ENCODE measurements around the gene NAA50.
A peak's percentile ranks its signal among the peaks of the same experiment; 100 is the strongest.

The NAA50 gene

GRCh38 chr3:113745756-113746547 lies at the start of gene NAA50:
Gene NAA50, minus strand, starts transcription at chr3:113746249. Its CDS starts 300 bp downstream, at chr3:113745949.
- DNase-seq (ENCODE audit: low read depth) = peak; percentile 65

GRCh38 chr3:113795693-113796092 lies 49.6 kb upstream of the NAA50 start:
- DNase-seq (ENCODE audit: low read depth) = no peak

GRCh38 chr3:113794526-113794925 lies 48.5 kb upstream of the NAA50 start:
- no peak for DNase-seq (ENCODE audit: low read depth)

- no peak for DNase-seq (ENCODE audit: low read depth)
Observed at GRCh38 chr3:113791381-113791780, 45.3 kb upstream of the NAA50 start.

GRCh38 chr3:113783980-113784379 lies 37.9 kb upstream of the NAA50 start:
- DNase-seq (ENCODE audit: low read depth) = peak; percentile 5

GRCh38 chr3:113783463-113783862 lies 37.4 kb upstream of the NAA50 start:
- DNase-seq (ENCODE audit: low read depth) = peak; percentile 98

GRCh38 chr3:113776564-113776963 lies 30.5 kb upstream of the NAA50 start:
- no peak for DNase-seq (ENCODE audit: low read depth)

- DNase-seq (ENCODE audit: low read depth) = no peak
Observed at GRCh38 chr3:113775516-113775915, 29.5 kb upstream of the NAA50 start.

- DNase-seq (ENCODE audit: low read depth) = peak; percentile 36
Observed at GRCh38 chr3:113773381-113773780, 27.3 kb upstream of the NAA50 start.

GRCh38 chr3:113771993-113772392 lies 25.9 kb upstream of the NAA50 start:
- DNase-seq (ENCODE audit: low read depth) = no peak

- peak; percentile 27 for DNase-seq (ENCODE audit: low read depth)
Observed at GRCh38 chr3:113769551-113769950, 23.5 kb upstream of the NAA50 start.

GRCh38 chr3:113764698-113765097 lies 18.6 kb upstream of the NAA50 start:
- DNase-seq (ENCODE audit: low read depth) = no peak

GRCh38 chr3:113758389-113759024 lies 12.5 kb upstream of the NAA50 start:
- DNase-seq (ENCODE audit: low read depth) = peak; percentile 68

GRCh38 chr3:113754494-113755159 lies 8.6 kb upstream of the NAA50 start:
- DNase-seq (ENCODE audit: low read depth) = no peak

- no peak for DNase-seq (ENCODE audit: low read depth)
Observed at GRCh38 chr3:113753376-113753985, 7.4 kb upstream of the NAA50 start.

GRCh38 chr3:113751141-113751540 lies 5.1 kb upstream of the NAA50 start:
- DNase-seq (ENCODE audit: low read depth) = no peak

GRCh38 chr3:113747283-113748046 lies 1.4 kb upstream of the NAA50 start:
- no peak for DNase-seq (ENCODE audit: low read depth)

GRCh38 chr3:113746548-113747282 lies 666 bp upstream of the NAA50 start, which contains the start of gene ATP6V1A:
Gene ATP6V1A, plus strand, starts transcription at chr3:113747035. Its CDS starts 31,719 bp downstream, at chr3:113778754.
- peak; percentile 73 for DNase-seq (ENCODE audit: low read depth)

GRCh38 chr3:113744941-113745755 lies 901 bp downstream of the NAA50 start:
- DNase-seq (ENCODE audit: low read depth) = peak; percentile 65

- no peak for DNase-seq (ENCODE audit: low read depth)
Observed at GRCh38 chr3:113743006-113743630, 2.9 kb downstream of the NAA50 start.
